Amniotic epithelial cell (primary cell): ENCODE data around the gene ABCD1.
"Not testable (repeated sequence)": the region's sequence is repeated elsewhere in the genome, so short reads cannot be mapped to it uniquely, and the experiment has no call there.

Experiments used
- DNase-seq: peaks from one replicate; pipeline ENCODE4 v3.0.0-alpha.2; 2010; ENCODE audit warnings: low read depth

Gene ABCD1

GRCh38 chrX:153694256-153694655 is 30.4 kb upstream of the ABCD1 start:
- not testable (repeated sequence) for DNase-seq

GRCh38 chrX:153694687-153695270 is 29.9 kb upstream of the ABCD1 start:
- no peak for DNase-seq

- no peak for DNase-seq
These were observed 28.6 kb upstream of the ABCD1 start for GRCh38 chrX:153696100-153696499.

DNA sequence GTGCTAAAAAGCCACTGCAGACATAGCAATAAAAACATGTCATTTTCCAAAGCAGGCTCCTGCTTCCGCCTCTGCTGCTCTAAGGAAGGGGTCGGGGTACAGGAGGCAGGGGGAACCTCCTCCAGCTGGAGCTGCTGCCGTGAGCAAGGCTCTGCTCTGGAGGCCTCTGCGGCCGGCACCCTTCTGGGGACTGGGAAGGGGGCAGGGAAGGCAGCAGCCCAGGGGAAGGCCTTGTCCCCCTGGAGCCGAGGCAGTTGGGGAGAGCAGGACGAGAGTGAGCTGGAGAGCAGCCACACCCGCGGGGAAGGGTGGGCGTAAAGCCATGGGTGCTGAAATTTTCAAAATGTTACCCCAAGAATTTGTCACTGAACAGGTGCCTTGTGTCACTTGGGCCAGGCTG is 28.1 kb upstream of the ABCD1 start:
- not testable (repeated sequence) for DNase-seq

DNA sequence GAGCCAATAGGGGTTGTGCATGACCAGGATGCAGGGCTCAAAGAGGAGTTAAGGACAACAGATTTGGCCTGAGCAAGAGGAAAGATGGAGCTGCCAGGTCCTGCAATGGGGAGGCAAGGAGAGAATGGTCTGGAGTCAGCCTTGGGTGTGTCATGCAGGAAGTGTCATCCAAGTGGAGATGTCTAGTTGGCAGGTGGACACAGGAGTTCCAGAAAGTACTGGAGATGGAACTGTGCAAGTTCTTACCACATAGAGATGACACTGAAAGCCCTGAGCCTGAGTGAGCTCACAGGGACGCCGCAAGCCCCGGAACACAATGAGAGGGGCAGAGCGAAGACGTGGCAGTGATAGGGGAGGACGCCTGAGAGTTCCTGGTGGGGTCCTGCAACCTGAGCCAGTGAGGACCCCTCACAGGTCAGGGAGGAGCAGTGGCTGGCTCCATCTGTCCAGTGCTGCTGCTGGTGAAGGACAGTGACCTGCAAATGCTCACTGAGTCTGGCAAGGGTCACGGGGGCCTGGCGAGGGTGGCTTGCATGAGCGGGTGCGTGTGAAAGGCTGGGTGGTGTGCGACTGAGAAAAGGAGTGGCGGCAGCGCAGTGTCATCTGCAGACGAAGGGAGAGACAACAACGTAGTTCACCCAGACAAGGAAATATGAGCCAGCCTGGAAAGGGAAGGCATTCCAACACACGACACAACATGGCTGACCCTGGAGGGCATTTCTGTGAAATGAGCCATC is 27.5 kb upstream of the ABCD1 start:
- DNase-seq, result not testable (repeated sequence)

GRCh38 chrX:153697924-153698865 is 26.5 kb upstream of the ABCD1 start:
- no peak for DNase-seq

- not testable (repeated sequence) for DNase-seq
These were observed 25.4 kb upstream of the ABCD1 start for GRCh38 chrX:153699210-153699783.

DNA sequence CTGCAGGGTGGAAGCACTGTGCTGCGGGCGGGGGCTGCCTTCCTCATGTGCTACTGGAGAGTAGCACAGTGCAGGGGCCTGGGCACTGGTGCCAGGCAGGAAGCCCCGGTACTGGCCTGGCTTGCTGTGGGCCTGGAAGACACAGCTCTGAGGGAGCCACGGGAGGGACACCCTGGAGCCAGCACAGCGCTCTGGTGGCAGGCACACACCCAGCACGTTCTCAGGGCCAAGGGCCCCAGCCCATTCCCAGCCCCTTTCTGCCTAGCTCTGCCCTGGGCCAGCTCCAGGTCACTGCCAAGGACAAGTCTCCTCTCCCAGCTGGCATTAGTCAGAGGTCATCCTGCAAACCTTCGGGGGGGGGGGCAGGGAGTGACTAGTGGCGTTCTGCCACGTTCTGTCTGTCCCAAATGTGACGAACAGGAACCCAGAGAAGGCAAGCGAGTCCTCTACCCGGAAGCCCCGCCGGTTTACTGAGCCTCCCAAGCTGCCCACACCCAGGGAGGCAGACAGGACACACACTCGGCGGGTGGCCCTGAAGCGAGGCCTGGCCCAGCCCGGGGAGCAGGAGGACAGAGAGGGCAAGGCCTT is 24.8 kb upstream of the ABCD1 start:
- DNase-seq, result not testable (repeated sequence)

GRCh38 chrX:153700376-153700945 is 24.2 kb upstream of the ABCD1 start:
- DNase-seq, result no peak

DNA sequence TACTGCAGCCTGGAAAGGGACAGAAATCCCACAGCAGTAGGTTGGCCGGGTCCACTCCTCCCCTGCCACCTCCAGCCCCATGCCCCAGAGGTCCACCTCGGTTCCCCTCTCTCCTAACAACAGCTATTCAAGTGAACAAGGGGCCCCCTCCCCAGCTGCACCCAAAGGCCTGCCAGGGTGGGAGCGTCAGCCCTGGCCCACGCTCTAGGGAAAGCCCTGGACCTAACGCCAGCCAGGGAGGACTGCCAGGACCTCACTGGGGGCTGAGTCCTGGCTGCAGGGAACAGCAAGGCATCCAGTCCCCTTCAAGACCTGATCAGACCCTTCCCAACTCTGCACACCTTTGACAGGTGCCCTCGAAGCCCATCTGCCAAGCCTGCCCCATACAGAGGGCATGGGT is 23.7 kb upstream of the ABCD1 start:
- no peak for DNase-seq

DNA sequence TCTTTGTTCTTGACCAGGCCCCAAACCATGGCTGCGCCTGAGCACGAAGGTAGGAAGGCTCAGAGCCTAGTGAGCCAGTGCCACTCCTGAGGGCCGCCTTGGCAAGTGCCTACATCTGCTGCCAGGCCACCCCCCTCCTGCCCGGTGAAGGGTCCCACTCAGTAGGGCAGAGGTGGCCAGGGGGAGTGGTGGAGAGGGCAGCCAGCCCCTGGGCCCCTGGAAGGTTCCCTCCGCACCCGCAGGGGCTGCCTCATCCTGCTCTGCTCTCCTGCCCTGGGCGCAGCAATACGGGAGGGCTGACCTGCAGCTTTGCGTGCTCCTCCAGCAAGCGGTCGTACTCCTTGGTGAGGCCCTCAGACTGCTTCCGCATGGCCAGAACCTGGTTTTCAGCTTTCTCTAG is 22.9 kb upstream of the ABCD1 start:
- no peak for DNase-seq

GRCh38 chrX:153702336-153703035 is 22.2 kb upstream of the ABCD1 start:
- no peak for DNase-seq

- peak; percentile 70 for DNase-seq
These were observed 21.7 kb upstream of the ABCD1 start for GRCh38 chrX:153703036-153703370.

GRCh38 chrX:153704021-153704526 is 20.6 kb upstream of the ABCD1 start:
- DNase-seq, result no peak

- not testable (repeated sequence) for DNase-seq
These were observed 19.8 kb upstream of the ABCD1 start for GRCh38 chrX:153704631-153705402.

DNA sequence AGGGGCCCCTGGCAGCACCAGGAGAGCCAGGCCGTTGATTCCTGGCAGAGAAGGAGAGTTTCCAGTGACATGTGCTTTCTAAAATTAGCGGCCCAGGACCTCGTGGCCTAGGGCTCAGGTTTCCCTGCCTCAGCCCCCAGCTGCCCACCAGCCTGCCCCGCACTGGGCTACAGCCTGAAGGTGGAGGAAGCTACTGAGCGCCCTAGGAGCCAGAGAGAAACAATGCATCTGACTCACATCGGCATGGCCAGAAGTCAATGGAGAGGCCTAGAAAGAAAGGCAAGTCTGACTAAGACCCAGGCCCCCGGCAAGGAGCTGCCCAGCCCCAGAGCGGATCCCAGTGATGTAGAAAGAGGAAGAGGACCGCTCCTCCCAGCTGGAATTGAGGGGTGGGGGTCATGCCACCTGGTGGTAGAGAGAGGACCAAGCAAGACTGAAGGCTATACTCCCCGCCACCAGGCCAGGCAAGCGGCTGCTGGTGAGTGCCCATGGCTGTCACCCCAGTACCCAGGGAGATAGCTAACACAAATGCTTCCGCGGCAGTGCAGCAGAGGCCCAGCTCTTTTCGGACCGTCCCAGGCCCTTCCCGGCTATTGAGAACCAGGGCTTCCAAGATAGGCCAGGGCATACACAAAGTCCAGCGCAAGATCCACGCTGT is 19.1 kb upstream of the ABCD1 start:
- not testable (repeated sequence) for DNase-seq

- no peak for DNase-seq
These were observed 17.9 kb upstream of the ABCD1 start for GRCh38 chrX:153706799-153707198.

DNA sequence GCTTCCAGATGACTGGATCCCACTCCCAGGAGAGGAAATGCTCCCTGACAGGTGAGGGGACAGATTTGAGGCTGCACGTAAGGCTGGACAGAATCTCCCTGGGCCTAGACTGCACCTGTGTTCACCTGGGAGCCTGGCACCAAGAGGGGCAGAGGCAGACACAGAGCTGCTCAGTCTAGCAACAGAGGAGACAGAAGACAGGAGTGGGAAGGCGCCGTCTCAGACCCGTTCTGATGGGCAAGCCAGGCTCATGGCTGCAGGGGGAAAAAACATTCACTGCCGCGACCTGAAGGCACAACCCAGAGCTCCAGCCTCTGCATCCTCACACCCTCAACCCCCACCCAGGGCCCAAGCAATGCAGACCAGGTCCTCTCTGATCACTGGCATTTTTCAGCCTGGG is 17.2 kb upstream of the ABCD1 start:
- no peak for DNase-seq

GRCh38 chrX:153708415-153708814 is 16.2 kb upstream of the ABCD1 start:
- peak; percentile 85 for DNase-seq
